ENCODE measurements around the gene RPL38. TPM values are rescaled to one million over a fixed set of nuclear protein-coding genes. Genes with fewer than 3 reads are reported as not detected.

The RPL38 gene
- total RNA-seq, 2 donors from 2014 or later, result 531 to 611 TPM

GRCh38 chr17:74253036-74253435 is 49.6 kb downstream of the RPL38 start:
- Histone ChIP-seq H3K4me1 (replicated peaks) (no peaks in the 10 kb centered on the region), H3K4me3 (no peak overlapping the region), H3K36me3 (no peaks in the 10 kb centered on the region), H3K9me3 (no peaks in the 10 kb centered on the region), H3K27me3 (replicated peaks; ENCODE audit: insufficient read depth) (no peaks in the 10 kb centered on the region), H3K27ac (no peak overlapping the region)
- intact Hi-C loops (cut with DNase I), result no loop called here
- DNase-seq (ENCODE audit: low spot score), result no peak
- 90% methylated on average over 11 of the region's 13 CpGs for WGBS
- TF ChIP-seq POLR2A (IDR thresholded peaks at IDR 0.05) (no peak), CTCF (IDR thresholded peaks at IDR 0.05) (no peak), POLR2AphosphoS5 (IDR thresholded peaks at IDR 0.05) (no peak)

GRCh38 chr17:74257311-74257710 is 53.8 kb downstream of the RPL38 start:
- no peaks in the 10 kb centered on the region for H3K36me3 ChIP-seq

GRCh38 chr17:74259667-74260524 is 56.4 kb downstream of the RPL38 start:
- H3K4me3 ChIP-seq, result no peak overlapping the region
- H3K27me3 ChIP-seq (replicated peaks; ENCODE audit: insufficient read depth), result no peaks in the 10 kb centered on the region
- intact Hi-C loops (cut with DNase I), result no loop called here
- TF ChIP-seq POLR2A (IDR thresholded peaks at IDR 0.05) (no peak), CTCF (IDR thresholded peaks at IDR 0.05) (no peak), POLR2AphosphoS5 (IDR thresholded peaks at IDR 0.05) (no peak)
- no peaks in the 10 kb centered on the region for H3K4me1 ChIP-seq (replicated peaks)
- H3K36me3 ChIP-seq, result no peaks in the 10 kb centered on the region
- H3K9me3 ChIP-seq, result no peaks in the 10 kb centered on the region
- 78% methylated on average over 21 of the region's 21 CpGs for WGBS
- no peak for DNase-seq (ENCODE audit: low spot score)
- H3K27ac ChIP-seq, result no peak overlapping the region

More at GRCh38 chr17:74257311-74257710, 53.8 kb downstream of the RPL38 start:
- intact Hi-C loops (cut with DNase I), result no loop called here
- 79% methylated on average over 10 of the region's 10 CpGs for WGBS
- H3K4me3 ChIP-seq, result no peak overlapping the region
- H3K9me3 ChIP-seq, result no peaks in the 10 kb centered on the region
- no peak for DNase-seq (ENCODE audit: low spot score)
- TF ChIP-seq POLR2A (IDR thresholded peaks at IDR 0.05) (no peak), CTCF (IDR thresholded peaks at IDR 0.05) (no peak), POLR2AphosphoS5 (IDR thresholded peaks at IDR 0.05) (no peak)
- no peaks in the 10 kb centered on the region for H3K4me1 ChIP-seq (replicated peaks)
- H3K27ac ChIP-seq, result no peak overlapping the region
- H3K27me3 ChIP-seq (replicated peaks; ENCODE audit: insufficient read depth), result no peaks in the 10 kb centered on the region

Other genes starting within 250 kb of the RPL38 start
- 10 to 100 TPM in 1 of 2 donors, 1 to 10 TPM in 1; 7.7 to 43.3 TPM for gene TTYH2, start 9.9 kb downstream of the RPL38 start, total RNA-seq
- gene DNAI2, start 70.6 kb downstream of the RPL38 start, total RNA-seq, result 1 to 10 TPM in 1 of 2 donors, not detected in 1; 4.3 TPM
- under 1 TPM; 0.36 to 0.62 TPM for gene KIF19, start 122.5 kb downstream of the RPL38 start, total RNA-seq
- gene BTBD17, start 158.2 kb downstream of the RPL38 start, total RNA-seq, result not detected
- 1 to 10 TPM in 1 of 2 donors, not detected in 1; 3.6 TPM for gene GPR142, start 163.8 kb downstream of the RPL38 start, total RNA-seq
- 100 to 1,000 TPM in 1 of 2 donors, 10 to 100 TPM in 1; 66.3 to 186 TPM for gene GPRC5C, start 228.4 kb downstream of the RPL38 start, total RNA-seq

All from prostate gland (tissue), 2 donors.